OCI-LY7 (cell line): ENCODE data around the gene TWIST2. TPM values are rescaled to one million over a fixed set of nuclear protein-coding genes. Genes with fewer than 3 reads are reported as not detected.

Experiments
- BruUV-seq: library from RNA; stranded (reverse); fragments of 400-500 nt; replicated peaks from 2 replicates; lab custom pipeline; 2021; lab: Mats Ljungman, UMichigan
- CTCF ChIA-PET: fragments of 300-600 bp; sonication (Branson Sonifier 250); formaldehyde crosslinking; loops from one replicate; lab custom pipeline; 2022; ENCODE audit warnings: antibody characterized with exemption; ENCODE audit not compliant: unreplicated experiment; lab: Charles Lee
- POLR2A ChIA-PET: fragments of 300-600 bp; sonication (Branson Sonifier 250); formaldehyde crosslinking; loops from one replicate; lab custom pipeline; 2022; ENCODE audit warnings: antibody characterized with exemption; lab: Charles Lee
- DNase-seq: peaks from one replicate; pipeline ENCODE4 v3.0.0-alpha.2; 2015; ENCODE audit warnings: low spot score
- H2AFZ ChIP-seq: fragments of 200-600 bp; sonication (generic), shearing (Covaris generic); 2 replicates; pipeline ENCODE4 v1.6.1; 2014; ENCODE audit warnings: mild to moderate bottlenecking, antibody characterized with exemption, low read length, moderate library complexity
- H3K27ac ChIP-seq: fragments of 200-600 bp; sonication (generic); 2 replicates; pipeline ENCODE4 v1.5.1; 2014; ENCODE audit warnings: mixed run types, low read depth, mild to moderate bottlenecking, moderate library complexity, low read length, inconsistent platforms; ENCODE audit not compliant: poor library complexity, severe bottlenecking
- H3K36me3 ChIP-seq: fragments of 200-600 bp; sonication (generic); 2 replicates; pipeline ENCODE4 v1.6.1; 2014; ENCODE audit warnings: mild to moderate bottlenecking, antibody characterized with exemption, low read length, moderate library complexity, mixed read lengths; ENCODE audit not compliant: insufficient read depth
- H3K4me1 ChIP-seq: fragments of 200-600 bp; sonication (generic); 2 replicates; pipeline ENCODE4 v1.5.1; 2014; ENCODE audit warnings: mild to moderate bottlenecking, low read length; ENCODE audit not compliant: insufficient read depth, poor library complexity, severe bottlenecking
- H3K4me2 ChIP-seq: fragments of 200-600 bp; sonication (generic); 2 replicates; pipeline ENCODE4 v1.6.1; 2014; ENCODE audit warnings: mild to moderate bottlenecking, low read length
- H3K4me3 ChIP-seq: fragments of 200-600 bp; sonication (generic); 2 replicates; pipeline ENCODE4 v1.5.1; 2014; ENCODE audit warnings: mild to moderate bottlenecking, low read depth, low read length; ENCODE audit not compliant: poor library complexity, severe bottlenecking
- H3K79me2 ChIP-seq: fragments of 200-600 bp; sonication (generic); 2 replicates; pipeline ENCODE4 v1.6.1; 2016; ENCODE audit warnings: low read depth, mild to moderate bottlenecking, low read length, moderate library complexity, mixed read lengths; ENCODE audit not compliant: insufficient read depth
- H3K9me2 ChIP-seq: fragments of 200-600 bp; sonication (generic); 2 replicates; pipeline ENCODE4 v1.6.1; 2016; ENCODE audit warnings: mild to moderate bottlenecking, low read length, mixed read lengths; ENCODE audit not compliant: insufficient read depth
- H3K9me3 ChIP-seq: fragments of 200-600 bp; sonication (generic); 2 replicates; pipeline ENCODE4 v1.6.1; 2014; ENCODE audit warnings: mild to moderate bottlenecking, mixed run types, low read length, mixed read lengths
- H4K20me1 ChIP-seq: fragments of 200-600 bp; sonication (generic); 2 replicates; pipeline ENCODE4 v1.6.1; 2014; ENCODE audit warnings: mild to moderate bottlenecking, antibody characterized with exemption, low read length, moderate library complexity, mixed read lengths; ENCODE audit not compliant: insufficient read depth
- CTCF ChIP-seq: fragments of 200-600 bp; sonication (generic); conservative IDR thresholded peaks from 2 replicates; pipeline ENCODE4 v1.5.1; 2014; ENCODE audit warnings: mild to moderate bottlenecking, antibody characterized with exemption, low read length, moderate library complexity, mixed read lengths
- EZH2phosphoT487 ChIP-seq: fragments of 200-600 bp; sonication (generic); IDR thresholded peaks from 2 replicates; pipeline ENCODE4 v1.6.1; 2018; ENCODE audit warnings: low read depth, borderline replicate concordance, mild to moderate bottlenecking, mixed run types, antibody characterized with exemption, low read length, moderate library complexity, mixed read lengths
- intact Hi-C: fragments of 100-400 bp; cut with micrococcal nuclease; formaldehyde crosslinking; loops from one replicate; pipeline ENCODE4 v1.10.0; 2022; ENCODE audit not compliant: unreplicated experiment
- total RNA-seq, 2 experiments: library from RNA; depleted of rRNA in 1 of 2; stranded (reverse); fragments of >200 nt in 1 of 2; shearing (Covaris generic) in 1 of 2; gene quantifications; 2 replicates each; pipeline ENCODE4 v1.2.3, GENCODE V29; 2014 to 2022

TWIST2 gene
- total RNA-seq, 2 experiments from 2014 or later, result not detected

GRCh38 chr2:238851761-238852160 is 3.9 kb downstream of the TWIST2 start:
- TF ChIP-seq CTCF (no peak), EZH2phosphoT487 (no peak)
- H3K9me3 ChIP-seq, result no peaks in the 10 kb centered on the region
- intact Hi-C loops, result no loop called here
- no peak for DNase-seq
- ChIA-PET CTCF (no interaction called here), POLR2A (no interaction called here)
- H3K9me2 ChIP-seq, result no peaks in the 10 kb centered on the region
- no TSS peak for BruUV-seq
- H3K4me2 ChIP-seq, result no peak overlapping the region
- no peaks in the 10 kb centered on the region for H3K36me3 ChIP-seq
- no peaks in the 10 kb centered on the region for H3K79me2 ChIP-seq
- no peak overlapping the region for H3K27ac ChIP-seq
- no peak overlapping the region for H3K4me3 ChIP-seq
- H4K20me1 ChIP-seq, result no peaks in the 10 kb centered on the region
- no peak overlapping the region for H2AFZ ChIP-seq
- H3K4me1 ChIP-seq, result no peaks in the 10 kb centered on the region

- Histone ChIP-seq H3K36me3 (no peaks in the 10 kb centered on the region), H3K4me3 (no peak overlapping the region), H3K79me2 (no peaks in the 10 kb centered on the region), H3K9me3 (no peaks in the 10 kb centered on the region), H3K4me1 (no peaks in the 10 kb centered on the region), H2AFZ (no peak overlapping the region), H3K9me2 (no peaks in the 10 kb centered on the region), H3K4me2 (no peak overlapping the region), H3K27ac (no peak overlapping the region), H4K20me1 (no peaks in the 10 kb centered on the region)
- CTCF ChIA-PET, result no interaction called here
- no peak for DNase-seq
- POLR2A ChIA-PET, result no interaction called here
- BruUV-seq, result no TSS peak
- intact Hi-C loops, result no loop called here
- TF ChIP-seq CTCF (no peak), EZH2phosphoT487 (no peak)
Measured at GRCh38 chr2:238852206-238852869, 4.5 kb downstream of the TWIST2 start.

GRCh38 chr2:238853218-238853617 is 5.3 kb downstream of the TWIST2 start:
- Histone ChIP-seq H3K9me3 (no peaks in the 10 kb centered on the region), H2AFZ (no peak overlapping the region), H3K9me2 (no peaks in the 10 kb centered on the region), H3K27ac (no peak overlapping the region), H3K79me2 (no peaks in the 10 kb centered on the region), H3K36me3 (no peaks in the 10 kb centered on the region), H3K4me3 (no peak overlapping the region), H3K4me1 (no peaks in the 10 kb centered on the region), H4K20me1 (no peaks in the 10 kb centered on the region), H3K4me2 (no peak overlapping the region)
- ChIA-PET POLR2A (no interaction called here), CTCF (no interaction called here)
- no TSS peak for BruUV-seq
- intact Hi-C loops, result no loop called here
- DNase-seq, result no peak
- no peak for TF ChIP-seq EZH2phosphoT487
- TF ChIP-seq CTCF, result no peak
